CD4-positive, alpha-beta T cell treated with Interleukin-15 for 1 hour (primary cell): ENCODE measurements around the gene CSNK1E.

Experiments used
- DNase-seq: peaks from one replicate; pipeline ENCODE4 v3.0.0-alpha.2; 2020

CSNK1E gene

GRCh38 chr22:38247713-38248112 is 69.5 kb downstream of the CSNK1E start:
- no peak for DNase-seq

DNA sequence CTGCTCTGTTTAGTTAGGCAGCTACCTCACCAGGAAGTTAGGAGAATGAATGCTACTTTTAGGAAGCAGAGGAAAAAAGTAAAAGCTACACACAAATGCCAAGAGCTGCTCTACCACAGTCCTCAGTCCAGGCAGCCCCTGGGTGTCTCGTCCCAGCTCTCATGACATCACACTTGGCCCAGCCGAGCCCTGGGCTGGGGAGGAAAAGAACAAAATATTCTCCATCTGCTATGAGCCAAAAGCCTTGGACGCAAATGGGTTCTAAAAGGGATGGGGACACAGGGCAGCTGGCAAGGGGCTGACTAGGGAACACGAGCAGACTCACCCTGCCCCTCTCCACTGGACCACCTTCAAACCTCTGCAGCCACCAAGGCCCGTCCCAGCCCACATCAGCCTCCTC is 70.5 kb downstream of the CSNK1E start:
- no peak for DNase-seq

- DNase-seq: no peak
These were observed 71.1 kb downstream of the CSNK1E start for GRCh38 chr22:38246046-38246658.

DNA sequence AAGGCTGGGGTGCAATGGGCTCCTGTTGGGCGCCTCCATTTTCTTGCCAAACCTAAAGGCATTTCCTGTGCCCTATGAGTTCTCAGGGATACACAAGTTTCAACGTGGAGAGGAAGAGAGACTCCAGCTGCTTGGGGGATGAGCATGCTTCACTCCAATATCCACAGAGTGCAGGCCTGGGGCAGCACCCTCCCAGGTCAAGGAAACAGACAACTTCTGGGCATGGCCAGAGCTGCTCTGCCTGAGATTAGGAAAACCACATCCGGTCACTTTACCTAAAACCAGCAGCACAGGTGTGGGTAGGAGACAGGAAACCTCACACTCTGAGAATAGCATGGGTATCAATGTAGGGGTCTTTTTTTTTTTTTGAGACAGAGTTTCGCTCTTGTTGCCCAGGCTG is 73.1 kb downstream of the CSNK1E start:
- no peak for DNase-seq

DNA sequence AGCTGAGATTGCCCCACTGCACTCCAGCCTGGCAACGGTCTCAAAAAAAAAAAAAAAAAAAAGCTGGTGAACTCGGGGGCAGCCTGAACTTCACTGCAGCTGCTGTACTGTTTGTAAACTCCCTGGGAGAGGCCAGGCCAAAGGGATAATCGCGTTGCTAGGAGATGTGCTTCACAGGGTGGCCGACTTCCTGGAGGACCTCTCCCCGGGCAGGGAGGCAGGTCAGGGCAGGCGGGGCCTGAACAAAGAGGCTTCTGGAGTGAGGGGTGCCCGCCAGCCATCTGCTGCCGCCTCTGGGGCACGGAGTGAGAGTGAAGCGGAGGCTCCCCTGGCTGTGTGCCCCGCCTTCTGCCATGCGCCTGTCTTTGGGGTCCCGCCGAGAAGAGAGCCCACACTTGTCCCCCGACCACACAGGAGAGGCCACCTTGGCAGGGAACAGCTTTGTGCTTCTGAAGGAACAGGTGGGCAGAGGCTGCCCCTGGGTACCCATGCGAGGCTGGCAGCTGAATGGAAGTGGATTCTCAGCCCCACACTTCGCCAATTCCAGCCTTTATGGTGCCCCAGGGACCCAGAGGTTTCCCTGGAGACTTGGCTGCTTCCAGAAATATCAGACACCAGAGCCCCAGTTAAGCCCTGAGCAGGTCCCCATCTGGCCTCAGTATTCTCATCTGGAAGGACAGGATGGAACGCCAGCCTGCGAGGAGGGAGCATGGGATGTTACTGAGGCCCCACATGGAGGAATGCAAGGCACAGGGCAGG is 74.0 kb downstream of the CSNK1E start:
- no peak for DNase-seq

DNA sequence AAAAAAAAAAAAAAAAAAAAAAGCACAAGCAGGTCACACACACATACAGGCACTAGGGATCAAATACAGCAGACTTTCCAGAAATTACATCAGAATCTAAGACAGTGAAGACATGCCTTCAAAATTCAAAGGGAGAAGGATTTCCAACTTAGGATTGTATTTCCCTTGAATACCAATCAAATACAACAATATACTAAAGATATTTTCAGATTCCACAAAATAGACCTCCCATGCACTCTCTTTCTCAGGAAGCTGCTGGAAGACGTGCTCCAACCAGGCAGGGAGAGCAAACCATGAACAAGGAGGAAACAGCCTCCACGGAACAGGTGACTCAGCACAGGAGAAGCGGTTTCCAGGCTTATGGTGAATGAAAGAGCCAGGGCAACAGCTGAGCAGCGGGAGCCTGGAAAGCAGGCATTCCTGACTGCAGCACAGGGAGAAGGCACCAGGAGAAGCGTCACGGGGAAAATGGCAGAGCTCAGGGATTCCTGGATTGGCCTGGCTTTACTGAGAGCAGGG is 76.4 kb downstream of the CSNK1E start:
- no peak for DNase-seq
